Fibroblast of villous mesenchyme (primary cell): ENCODE results near the gene SRMS. TPM values are rescaled to one million over a fixed set of nuclear protein-coding genes. Genes with fewer than 3 reads are reported as not detected.

Experiments used
- DNase-seq: peaks from one replicate; pipeline ENCODE4 v3.0.0-alpha.2; 2010; ENCODE audit warnings: low read depth
- H3K4me3 ChIP-seq: 2 replicates; pipeline ENCODE4 v1.5.1; 2011; ENCODE audit warnings: low read depth, mild to moderate bottlenecking, low read length
- total RNA-seq: library from RNA; depleted of rRNA; stranded (reverse); fragments of >200 nt; gene quantifications from 2 replicates; pipeline ENCODE4 v1.2.3, GENCODE V29; 2012
- TF ChIP-seq, protein P1 (sequence below): IDR thresholded peaks from 2 replicates; pipeline ENCODE4 v1.5.1; 2012; ENCODE audit warnings: low read depth, mild to moderate bottlenecking, low read length; ENCODE audit not compliant: insufficient read depth

Gene SRMS
- total RNA-seq, 1 donor, result not detected

DNA sequence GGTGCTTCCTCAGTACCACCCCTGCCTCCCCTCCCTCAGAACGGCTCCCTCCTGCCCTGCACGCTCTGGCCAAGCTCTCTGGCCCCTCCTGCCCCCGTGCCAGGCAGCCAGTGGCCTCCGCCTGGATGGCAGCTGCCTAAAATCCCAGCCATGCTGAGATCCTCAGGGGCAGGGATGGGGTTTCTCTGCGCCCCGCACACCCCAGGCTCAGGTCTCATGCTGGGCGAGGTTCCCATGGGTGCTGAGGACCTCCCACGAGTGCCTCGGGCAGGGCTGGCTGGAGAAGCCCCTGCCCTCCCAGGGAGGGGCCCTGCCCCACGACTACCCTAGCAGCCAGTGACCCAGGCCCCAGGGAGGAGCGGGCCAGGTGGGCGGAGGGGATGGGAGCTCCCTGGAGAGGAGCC lies 13.1 kb downstream of the SRMS start:
- TF ChIP-seq, protein P1, sequence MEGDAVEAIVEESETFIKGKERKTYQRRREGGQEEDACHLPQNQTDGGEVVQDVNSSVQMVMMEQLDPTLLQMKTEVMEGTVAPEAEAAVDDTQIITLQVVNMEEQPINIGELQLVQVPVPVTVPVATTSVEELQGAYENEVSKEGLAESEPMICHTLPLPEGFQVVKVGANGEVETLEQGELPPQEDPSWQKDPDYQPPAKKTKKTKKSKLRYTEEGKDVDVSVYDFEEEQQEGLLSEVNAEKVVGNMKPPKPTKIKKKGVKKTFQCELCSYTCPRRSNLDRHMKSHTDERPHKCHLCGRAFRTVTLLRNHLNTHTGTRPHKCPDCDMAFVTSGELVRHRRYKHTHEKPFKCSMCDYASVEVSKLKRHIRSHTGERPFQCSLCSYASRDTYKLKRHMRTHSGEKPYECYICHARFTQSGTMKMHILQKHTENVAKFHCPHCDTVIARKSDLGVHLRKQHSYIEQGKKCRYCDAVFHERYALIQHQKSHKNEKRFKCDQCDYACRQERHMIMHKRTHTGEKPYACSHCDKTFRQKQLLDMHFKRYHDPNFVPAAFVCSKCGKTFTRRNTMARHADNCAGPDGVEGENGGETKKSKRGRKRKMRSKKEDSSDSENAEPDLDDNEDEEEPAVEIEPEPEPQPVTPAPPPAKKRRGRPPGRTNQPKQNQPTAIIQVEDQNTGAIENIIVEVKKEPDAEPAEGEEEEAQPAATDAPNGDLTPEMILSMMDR, result no peak
- no peak for DNase-seq
- H3K4me3 ChIP-seq, result no peak overlapping the region

DNA sequence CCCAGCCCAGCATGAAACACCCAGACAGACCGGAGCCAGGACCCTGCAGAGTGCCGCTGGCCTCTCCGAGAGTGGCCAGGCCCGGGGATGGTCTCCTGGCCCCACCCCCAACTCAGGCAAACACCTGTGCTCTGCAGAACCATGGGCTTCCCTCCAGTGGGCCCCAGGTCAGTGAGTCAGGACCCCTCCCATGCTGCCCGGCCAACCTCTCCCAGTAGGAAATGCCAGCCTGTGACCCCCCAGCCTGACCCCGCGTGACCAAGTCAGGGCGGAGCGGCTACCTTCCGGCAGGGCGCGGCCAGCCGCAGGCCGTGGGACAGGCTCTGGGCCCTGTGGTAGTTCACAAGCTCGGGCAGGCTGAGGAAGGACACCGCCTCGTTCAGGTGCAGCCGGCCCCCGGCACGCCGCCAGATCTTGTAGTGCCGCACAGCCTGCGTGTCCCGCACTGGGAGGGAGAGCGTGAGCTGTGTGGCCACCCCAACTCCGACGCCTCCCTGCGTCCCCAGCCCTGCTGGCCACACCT lies 13.6 kb downstream of the SRMS start:
- TF ChIP-seq, protein P1, result no peak
- no peak overlapping the region for H3K4me3 ChIP-seq
- no peak for DNase-seq

DNA sequence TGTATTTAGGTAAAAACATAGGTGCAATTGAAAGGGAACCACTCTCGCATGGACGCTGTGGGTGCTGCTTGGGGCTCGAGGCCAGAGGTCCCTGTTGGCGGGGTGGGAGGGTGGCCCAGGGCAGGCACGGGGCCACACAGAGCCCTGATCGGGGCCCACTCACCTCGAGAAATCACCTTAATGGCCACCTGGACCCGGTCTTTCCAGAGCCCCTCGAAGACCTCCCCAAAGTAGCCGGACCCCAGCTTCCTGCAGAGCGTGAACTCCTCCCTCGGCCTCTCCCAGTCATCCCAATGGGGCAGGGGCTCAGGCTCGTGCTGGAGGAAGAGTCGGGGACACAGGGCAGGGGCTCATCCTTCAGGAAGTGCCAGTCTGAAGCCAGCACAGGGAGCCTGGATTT lies 14.2 kb downstream of the SRMS start:
- TF ChIP-seq, protein P1, result no peak
- H3K4me3 ChIP-seq, result no peak overlapping the region
- no peak for DNase-seq

DNA sequence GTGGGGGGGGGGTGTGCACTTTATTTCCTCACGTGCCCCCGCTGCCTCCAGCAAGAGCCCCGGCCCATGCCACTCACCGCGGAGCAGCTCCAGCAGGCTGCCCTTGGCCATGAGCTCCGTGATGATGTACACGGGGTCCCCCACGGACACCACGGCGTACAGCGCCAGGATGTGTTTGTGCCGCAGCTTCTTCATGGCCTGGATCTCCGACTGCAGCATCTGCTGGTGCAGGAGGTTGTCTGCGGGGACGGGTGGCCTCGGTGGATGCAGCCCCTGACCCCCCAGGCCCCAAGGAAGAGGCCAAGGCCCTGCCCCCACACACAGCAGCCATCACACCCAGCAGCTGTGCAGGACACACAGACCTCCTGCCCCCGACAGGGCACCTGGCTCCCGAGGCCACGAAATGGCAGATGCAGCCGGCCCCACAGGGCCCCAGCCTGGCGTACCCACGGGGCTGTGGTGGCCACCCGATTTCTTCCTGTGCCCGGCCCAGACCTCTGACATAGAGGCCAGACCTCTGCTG lies 15.0 kb downstream of the SRMS start:
- H3K4me3 ChIP-seq, result no peak overlapping the region
- TF ChIP-seq, protein P1, result no peak
- no peak for DNase-seq

DNA sequence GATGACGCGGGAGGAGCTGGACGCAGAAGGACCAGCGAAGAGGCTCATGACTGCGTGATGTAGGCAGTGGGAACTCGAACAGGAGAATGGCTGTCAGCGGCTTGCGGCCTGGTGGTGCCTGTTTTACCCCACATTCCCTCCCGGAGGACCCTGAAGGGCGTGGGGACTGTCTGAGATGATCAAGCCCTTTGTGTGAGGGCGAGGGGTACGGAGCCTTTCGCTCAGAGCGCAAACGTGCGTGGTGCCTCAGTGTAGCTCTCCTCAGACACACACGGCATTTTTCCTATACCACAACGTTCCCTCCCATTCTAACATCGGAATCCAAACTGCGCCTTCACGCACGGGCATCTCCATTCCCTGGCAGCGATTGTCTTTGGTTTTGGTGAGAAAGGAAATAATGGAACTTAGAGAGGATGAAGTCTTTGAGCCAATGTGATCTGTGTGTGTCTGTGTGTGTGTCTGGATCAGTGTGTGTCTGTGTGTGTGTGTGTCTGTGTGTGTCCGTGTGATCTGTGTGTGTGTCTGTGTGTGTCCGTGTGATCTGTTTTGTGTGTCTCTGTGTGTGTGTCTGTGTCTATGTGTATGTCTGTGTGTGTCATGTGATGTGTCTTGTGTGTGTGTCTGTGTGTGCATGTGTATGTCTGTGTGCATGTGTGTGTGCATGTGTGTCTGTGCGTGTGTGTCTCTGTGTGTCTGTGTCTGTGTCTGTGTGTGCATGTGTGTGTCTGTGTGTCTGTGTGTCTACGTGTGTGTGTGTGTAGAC lies 15.7 kb downstream of the SRMS start:
- no peak overlapping the region for H3K4me3 ChIP-seq
- no peak for DNase-seq

DNA sequence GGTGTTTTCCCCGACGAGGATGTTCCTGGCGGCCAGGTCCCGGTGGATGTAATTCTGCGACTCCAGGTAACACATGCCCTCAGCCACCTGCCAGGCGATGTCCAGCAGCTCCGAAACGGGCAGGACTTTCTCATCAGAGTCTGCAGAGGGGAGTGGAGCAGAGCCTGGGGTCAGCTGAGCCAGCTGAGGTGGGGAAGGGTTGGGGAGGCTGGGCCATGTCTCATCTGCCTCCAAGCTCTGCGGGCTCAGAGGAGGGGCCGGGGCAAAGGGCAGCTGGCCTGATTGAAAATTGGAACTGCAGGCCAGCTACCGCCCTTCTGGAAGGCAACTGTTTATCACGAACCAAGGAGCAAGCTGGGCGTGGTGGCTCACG lies 16.8 kb downstream of the SRMS start:
- TF ChIP-seq, protein P1, result no peak
- no peak for DNase-seq
- H3K4me3 ChIP-seq, result no peak overlapping the region

More for the DNA sequence above, 15.7 kb downstream of the SRMS start:
- TF ChIP-seq, protein P1, result no peak
